Stimulated activated CD8-positive, alpha-beta memory T cell treated with anti-CD3 and anti-CD28 coated beads, Interleukin-2, amount 100 ng/mL, for 48 hours (primary cell): Measurements from ENCODE around the gene SH3GL1.

Experiments
- DNase-seq, 2 donors: peaks; one replicate each; pipeline ENCODE4 v3.0.0-alpha.2; 2020; ENCODE audit warnings: low read depth in 2 of 2

SH3GL1 gene

GRCh38 chr19:4318460-4318859 is 81.9 kb downstream of the SH3GL1 start:
- DNase-seq = no peak

- no peak for DNase-seq
Observed at GRCh38 chr19:4316956-4317355, 83.4 kb downstream of the SH3GL1 start.

GRCh38 chr19:4313847-4314490 is 86.4 kb downstream of the SH3GL1 start:
- no peak for DNase-seq
